K562 (cell line): ENCODE data around the gene PRELID2. TPM values are rescaled to one million over a fixed set of nuclear protein-coding genes. Genes with fewer than 3 reads are reported as not detected.

Experiments used
- BCOR ChIP-seq: fragments of 450-650 bp; IDR thresholded peaks from 2 replicates; pipeline ENCODE4 v1.6.1; 2016
- CHCHD3 ChIP-seq: fragments of 250-450 bp; sonication (Bioruptor Pico); IDR thresholded peaks from 2 replicates; pipeline ENCODE4 v2.1.2; 2022; ENCODE audit warnings: mild to moderate bottlenecking
- CREBBP ChIP-seq: IDR thresholded peaks from one replicate; pipeline ENCODE4 v1.6.1; 2012; ENCODE audit warnings: low read depth, mild to moderate bottlenecking, control low read depth, inconsistent platforms, low read length
- CTCFL ChIP-seq: IDR thresholded peaks from 2 replicates; pipeline ENCODE4 v1.6.1; 2011; ENCODE audit warnings: borderline replicate concordance, low read depth, mild to moderate bottlenecking, moderate library complexity, low read length; ENCODE audit not compliant: insufficient read depth, poor library complexity, severe bottlenecking
- HES1 ChIP-seq: fragments of 450-650 bp; IDR thresholded peaks from 2 replicates; pipeline ENCODE4 v1.6.1; 2016; ENCODE audit warnings: low read depth, mild to moderate bottlenecking, moderate library complexity
- ILF3 ChIP-seq: fragments of 450-650 bp; IDR thresholded peaks from 2 replicates; pipeline ENCODE4 v1.6.1; 2018; ENCODE audit warnings: antibody characterized with exemption, mild to moderate bottlenecking, moderate library complexity, borderline replicate concordance
- MAFG ChIP-seq: fragments of 450-650 bp; conservative IDR thresholded peaks from 2 replicates; pipeline ENCODE4 v1.6.1; 2016; ENCODE audit warnings: missing genetic modification characterization, missing compliant biosample characterization
- MEIS2 ChIP-seq: fragments of 450-650 bp; IDR thresholded peaks from 2 replicates; pipeline ENCODE4 v1.6.1; 2014; ENCODE audit warnings: mild to moderate bottlenecking; ENCODE audit not compliant: partially characterized antibody
- MTA3 ChIP-seq: fragments of 450-650 bp; formaldehyde crosslinking; IDR thresholded peaks from 2 replicates; pipeline ENCODE4 v1.6.1; 2017; ENCODE audit warnings: mild to moderate bottlenecking, borderline replicate concordance
- SFPQ ChIP-seq: fragments of 200-400 bp; formaldehyde crosslinking; IDR thresholded peaks from 2 replicates; pipeline ENCODE4 v1.6.1; 2017; ENCODE audit warnings: mild to moderate bottlenecking, low read depth, low read length, moderate library complexity
- SIRT6 ChIP-seq: IDR thresholded peaks from one replicate; pipeline ENCODE4 v1.6.1; 2012; ENCODE audit warnings: low read depth, mild to moderate bottlenecking, control low read depth, inconsistent platforms, low read length, moderate library complexity
- SMC3 ChIP-seq: conservative IDR thresholded peaks from 2 replicates; pipeline ENCODE4 v1.6.1; 2011; ENCODE audit warnings: low read depth, low read length, improper control_type of control experiment; ENCODE audit not compliant: insufficient read depth
- TAL1 ChIP-seq: fragments of 450-650 bp; IDR thresholded peaks from 2 replicates; pipeline ENCODE4 v1.6.1; 2016; ENCODE audit warnings: mild to moderate bottlenecking
- ZBTB1 ChIP-seq: sonication (generic); formaldehyde crosslinking; IDR thresholded peaks from 2 replicates; pipeline ENCODE4 v1.8.1; 2023; ENCODE audit warnings: missing genetic modification reagents, low read depth, mild to moderate bottlenecking, borderline replicate concordance
- ZNF280A ChIP-seq: fragments of 450-650 bp; IDR thresholded peaks from 2 replicates; pipeline ENCODE4 v1.6.1; 2018; ENCODE audit warnings: mild to moderate bottlenecking, low read depth; ENCODE audit not compliant: partially characterized antibody
- ZNF3 ChIP-seq: fragments of 250-450 bp; sonication (Bioruptor Pico); IDR thresholded peaks from 2 replicates; pipeline ENCODE4 v1.5.0; 2021; ENCODE audit warnings: mild to moderate bottlenecking, moderate library complexity
- polyA plus RNA-seq, 8 experiments: library from polyadenylated mRNA; depleted of rRNA in 4 of 8; stranded (reverse) in 5 of 8; unstranded in 3 of 8; fragments of >200 nt; fragmentation: Nextera tagmentation in 2 of 8; fragmentation: Illumina TruSeq in 1 of 8; extraction: Ambion mirVana in 2 of 8; extraction: Trizol in 1 of 8; gene quantifications; 2 replicates each; pipeline versions ENCODE4 v1.2.1 to v1.2.3, GENCODE V29; 2011 to 2014; ENCODE audit warnings: inconsistent platforms in 1 of 8, missing spikeins in 1 of 8
- total RNA-seq, 7 experiments: library from RNA; depleted of rRNA in 6 of 7; stranded (reverse); fragments of >200 nt in 6 of 7; fragmentation: Illumina TruSeq in 2 of 7; extraction: Trizol in 2 of 7; gene quantifications; 2 replicates each; pipeline versions ENCODE4 v1.2.1 to v1.2.3, GENCODE V29; 2011 to 2021; ENCODE audit warnings: low replicate concordance in 1 of 7
- TF ChIP-seq, protein P1 (sequence below): fragments of 250-450 bp; sonication (Bioruptor Pico); IDR thresholded peaks from 2 replicates; pipeline ENCODE4 v1.5.0; 2022; ENCODE audit warnings: mild to moderate bottlenecking
- TF ChIP-seq, protein P2 (sequence below): IDR thresholded peaks from 2 replicates; pipeline ENCODE4 v1.6.1; 2012; ENCODE audit warnings: low read depth, low read length, improper control_type of control experiment, borderline replicate concordance

The PRELID2 gene
- total and polyA plus RNA-seq, 9 of the 15 experiments (the other 6 are each of a cell fraction or from before 2014, with no cell fraction given) = 6.4 to 68.2 (median 28.8) TPM

- no peak for TF ChIP-seq HES1
- no peak for TF ChIP-seq MTA3
- TF ChIP-seq BCOR = peak; percentile 54
- TF ChIP-seq SIRT6 = no peak
- TF ChIP-seq CHCHD3 (CRISPR knock-in tag) = no peak
- TF ChIP-seq MEIS2 = peak; percentile 59
- TF ChIP-seq CREBBP = no peak
- peak; percentile 37; the same call in 1 of the 2 replicates for TF ChIP-seq SMC3
- TF ChIP-seq ZBTB1 (CRISPR knock-in tag) = no peak
- TF ChIP-seq ZNF3 (CRISPR knock-in tag) = no peak
- TF ChIP-seq, protein P1, sequence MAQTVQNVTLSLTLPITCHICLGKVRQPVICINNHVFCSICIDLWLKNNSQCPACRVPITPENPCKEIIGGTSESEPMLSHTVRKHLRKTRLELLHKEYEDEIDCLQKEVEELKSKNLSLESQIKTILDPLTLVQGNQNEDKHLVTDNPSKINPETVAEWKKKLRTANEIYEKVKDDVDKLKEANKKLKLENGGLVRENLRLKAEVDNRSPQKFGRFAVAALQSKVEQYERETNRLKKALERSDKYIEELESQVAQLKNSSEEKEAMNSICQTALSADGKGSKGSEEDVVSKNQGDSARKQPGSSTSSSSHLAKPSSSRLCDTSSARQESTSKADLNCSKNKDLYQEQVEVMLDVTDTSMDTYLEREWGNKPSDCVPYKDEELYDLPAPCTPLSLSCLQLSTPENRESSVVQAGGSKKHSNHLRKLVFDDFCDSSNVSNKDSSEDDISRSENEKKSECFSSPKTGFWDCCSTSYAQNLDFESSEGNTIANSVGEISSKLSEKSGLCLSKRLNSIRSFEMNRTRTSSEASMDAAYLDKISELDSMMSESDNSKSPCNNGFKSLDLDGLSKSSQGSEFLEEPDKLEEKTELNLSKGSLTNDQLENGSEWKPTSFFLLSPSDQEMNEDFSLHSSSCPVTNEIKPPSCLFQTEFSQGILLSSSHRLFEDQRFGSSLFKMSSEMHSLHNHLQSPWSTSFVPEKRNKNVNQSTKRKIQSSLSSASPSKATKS (CRISPR knock-in tag) = no peak
- TF ChIP-seq ZNF280A = no peak
- peak; percentile 64 for TF ChIP-seq CTCFL
- TF ChIP-seq SFPQ = no peak
- TF ChIP-seq ILF3 = no peak
- TF ChIP-seq, protein P2, sequence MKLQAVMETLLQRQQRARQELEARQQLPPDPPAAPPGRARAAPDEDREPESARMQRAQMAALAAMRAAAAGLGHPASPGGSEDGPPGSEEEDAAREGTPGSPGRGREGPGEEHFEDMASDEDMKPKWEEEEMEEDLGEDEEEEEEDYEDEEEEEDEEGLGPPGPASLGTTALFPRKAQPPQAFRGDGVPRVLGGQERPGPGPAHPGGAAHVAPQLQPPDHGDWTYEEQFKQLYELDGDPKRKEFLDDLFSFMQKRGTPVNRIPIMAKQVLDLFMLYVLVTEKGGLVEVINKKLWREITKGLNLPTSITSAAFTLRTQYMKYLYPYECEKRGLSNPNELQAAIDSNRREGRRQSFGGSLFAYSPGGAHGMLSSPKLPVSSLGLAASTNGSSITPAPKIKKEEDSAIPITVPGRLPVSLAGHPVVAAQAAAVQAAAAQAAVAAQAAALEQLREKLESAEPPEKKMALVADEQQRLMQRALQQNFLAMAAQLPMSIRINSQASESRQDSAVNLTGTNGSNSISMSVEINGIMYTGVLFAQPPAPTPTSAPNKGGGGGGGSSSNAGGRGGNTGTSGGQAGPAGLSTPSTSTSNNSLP = peak; percentile 61; the same call in 1 of the 2 replicates
- TF ChIP-seq MAFG = no peak
- no peak for TF ChIP-seq TAL1
Observed at GRCh38 chr5:145825751-145826180, 9.4 kb downstream of the PRELID2 start (continued).
